Activated CD8-positive, alpha-beta T cell treated with anti-CD3 and anti-CD28 coated beads for 36 hours (primary cell): ENCODE measurements around the gene GFPT2. TPM values are rescaled to one million over a fixed set of nuclear protein-coding genes. Genes with fewer than 3 reads are reported as not detected.

Experiments used
- ATAC-seq: fragments of 200-7000 bp; cut with Tn5 transposase; one replicate; pipeline ENCODE4 v1.10.0; 2021; ENCODE audit warnings: mild to moderate bottlenecking, moderate library complexity
- CTCF ChIA-PET: fragments of 350-600 bp; sonication (Branson Sonifier 250); formaldehyde crosslinking; loops from one replicate; lab custom pipeline; 2021; ENCODE audit warnings: antibody characterized with exemption; lab: Charles Lee
- POLR2A ChIA-PET: fragments of 350-600 bp; sonication (Branson Sonifier 250); formaldehyde crosslinking; loops from one replicate; lab custom pipeline; 2021; ENCODE audit warnings: antibody characterized with exemption; lab: Charles Lee
- DNase-seq: peaks from one replicate; pipeline ENCODE4 v3.0.0-alpha.2; 2020
- H3K27ac Mint-ChIP-seq: one replicate; pipeline ENCODE4 v1.8.0; 2021; ENCODE audit warnings: mild to moderate bottlenecking, mixed read lengths
- H3K27me3 Mint-ChIP-seq: one replicate; pipeline ENCODE4 v1.8.0; 2021; ENCODE audit warnings: mixed read lengths
- H3K36me3 Mint-ChIP-seq: one replicate; pipeline ENCODE4 v1.8.0; 2021; ENCODE audit warnings: low read depth, mixed read lengths
- H3K4me1 Mint-ChIP-seq: one replicate; pipeline ENCODE4 v1.8.0; 2021; ENCODE audit warnings: low read depth, mixed read lengths
- H3K4me3 Mint-ChIP-seq: one replicate; pipeline ENCODE4 v1.8.0; 2021; ENCODE audit warnings: mild to moderate bottlenecking, moderate library complexity, mixed read lengths
- H3K9me3 Mint-ChIP-seq: one replicate; pipeline ENCODE4 v1.8.0; 2021; ENCODE audit warnings: mixed read lengths
- intact Hi-C: fragments of 100-400 bp; cut with micrococcal nuclease; formaldehyde crosslinking; loops from one replicate; pipeline ENCODE4 v1.10.0; 2022
- total RNA-seq, 2 experiments: library from RNA; stranded (reverse); gene quantifications; one replicate each; pipeline ENCODE4 v1.2.3, GENCODE V29; 2021
- TF ChIP-seq, protein P1 (sequence below): fragments of 200-600 bp; IDR thresholded peaks from one replicate; pipeline ENCODE4 v1.8.0; 2022; ENCODE audit warnings: antibody characterized with exemption, mild to moderate bottlenecking

Gene GFPT2
- total RNA-seq, 2 experiments from 2014 or later = not detected

- no peak overlapping the region for H3K4me3 Mint-ChIP-seq
- no peak overlapping the region for H3K27ac Mint-ChIP-seq
- ATAC-seq (no peak), DNase-seq (no peak)
- intact Hi-C loops = no loop called here
- no peaks in the 10 kb centered on the region for H3K27me3 Mint-ChIP-seq
- H3K9me3 Mint-ChIP-seq = no peaks in the 10 kb centered on the region
- H3K4me1 Mint-ChIP-seq = no peaks in the 10 kb centered on the region
- ChIA-PET POLR2A (no interaction called here), CTCF (no interaction called here)
- TF ChIP-seq, protein P1, sequence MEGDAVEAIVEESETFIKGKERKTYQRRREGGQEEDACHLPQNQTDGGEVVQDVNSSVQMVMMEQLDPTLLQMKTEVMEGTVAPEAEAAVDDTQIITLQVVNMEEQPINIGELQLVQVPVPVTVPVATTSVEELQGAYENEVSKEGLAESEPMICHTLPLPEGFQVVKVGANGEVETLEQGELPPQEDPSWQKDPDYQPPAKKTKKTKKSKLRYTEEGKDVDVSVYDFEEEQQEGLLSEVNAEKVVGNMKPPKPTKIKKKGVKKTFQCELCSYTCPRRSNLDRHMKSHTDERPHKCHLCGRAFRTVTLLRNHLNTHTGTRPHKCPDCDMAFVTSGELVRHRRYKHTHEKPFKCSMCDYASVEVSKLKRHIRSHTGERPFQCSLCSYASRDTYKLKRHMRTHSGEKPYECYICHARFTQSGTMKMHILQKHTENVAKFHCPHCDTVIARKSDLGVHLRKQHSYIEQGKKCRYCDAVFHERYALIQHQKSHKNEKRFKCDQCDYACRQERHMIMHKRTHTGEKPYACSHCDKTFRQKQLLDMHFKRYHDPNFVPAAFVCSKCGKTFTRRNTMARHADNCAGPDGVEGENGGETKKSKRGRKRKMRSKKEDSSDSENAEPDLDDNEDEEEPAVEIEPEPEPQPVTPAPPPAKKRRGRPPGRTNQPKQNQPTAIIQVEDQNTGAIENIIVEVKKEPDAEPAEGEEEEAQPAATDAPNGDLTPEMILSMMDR = no peak
- no peaks in the 10 kb centered on the region for H3K36me3 Mint-ChIP-seq
Observed at GRCh38 chr5:180373870-180374269, 20.7 kb upstream of the GFPT2 start.

DNA sequence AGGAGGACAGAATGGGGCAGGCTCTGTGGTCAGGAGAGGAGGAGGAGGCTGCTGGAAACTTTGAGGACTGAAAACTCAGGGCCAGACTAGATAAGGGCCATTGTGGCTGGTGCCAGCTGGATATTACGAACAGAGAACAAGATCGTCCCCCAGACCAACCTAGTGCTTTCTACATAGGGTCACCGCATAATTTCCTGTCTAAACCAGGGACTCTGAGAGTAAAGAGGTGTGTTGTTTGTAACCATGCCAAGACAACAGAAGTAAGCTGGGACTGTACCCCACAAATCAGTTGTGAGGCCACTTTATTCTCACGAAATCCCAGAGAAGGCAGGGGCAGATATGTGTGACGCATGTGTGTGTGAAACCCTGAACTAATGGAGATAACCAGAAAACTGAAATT, 20.3 kb upstream of the GFPT2 start:
- CTCF ChIA-PET = no interaction called here
- POLR2A ChIA-PET = no interaction called here
- TF ChIP-seq, protein P1 = no peak
- ATAC-seq (no peak), DNase-seq (no peak)
- Mint-ChIP-seq H3K4me1 (no peaks in the 10 kb centered on the region), H3K27me3 (no peaks in the 10 kb centered on the region), H3K27ac (no peak overlapping the region), H3K36me3 (no peaks in the 10 kb centered on the region), H3K9me3 (no peaks in the 10 kb centered on the region), H3K4me3 (no peak overlapping the region)
- intact Hi-C loops = no loop called here

DNA sequence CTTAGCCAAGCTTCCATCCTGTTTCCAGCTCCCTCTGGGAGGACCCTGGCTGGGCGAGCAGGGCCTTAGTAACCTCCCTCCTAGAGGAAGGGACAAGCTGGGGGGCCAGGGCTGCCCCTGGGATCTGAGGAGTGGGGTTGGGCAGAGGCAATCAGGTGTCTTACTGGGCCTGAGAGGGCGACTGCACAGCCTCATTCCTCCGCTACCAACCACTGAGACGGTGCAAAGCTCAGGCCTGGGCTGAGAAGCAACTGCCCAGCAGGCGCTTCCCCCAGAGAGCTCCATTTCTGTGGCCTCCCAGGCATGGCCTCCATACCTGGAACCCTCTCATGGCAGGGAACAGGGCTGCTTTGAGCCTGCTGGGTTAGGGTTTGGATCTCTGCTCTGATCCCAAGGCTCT, 18.8 kb upstream of the GFPT2 start:
- H3K9me3 Mint-ChIP-seq = no peaks in the 10 kb centered on the region
- ChIA-PET CTCF (interaction anchor here (1.6 kb wide), 1 partner anchor 43 kb away, joined by 8 read pairs; no protein-coding TSS in a partner anchor), POLR2A (no interaction called here)
- no peak overlapping the region for H3K4me3 Mint-ChIP-seq
- ATAC-seq (no peak), DNase-seq (no peak)
- H3K4me1 Mint-ChIP-seq = peaks cover 3% of the 10 kb centered on the region
- TF ChIP-seq, protein P1 = no peak
- intact Hi-C loops = no loop called here
- H3K27ac Mint-ChIP-seq = no peak overlapping the region
- no peaks in the 10 kb centered on the region for H3K27me3 Mint-ChIP-seq
- H3K36me3 Mint-ChIP-seq = no peaks in the 10 kb centered on the region

DNA sequence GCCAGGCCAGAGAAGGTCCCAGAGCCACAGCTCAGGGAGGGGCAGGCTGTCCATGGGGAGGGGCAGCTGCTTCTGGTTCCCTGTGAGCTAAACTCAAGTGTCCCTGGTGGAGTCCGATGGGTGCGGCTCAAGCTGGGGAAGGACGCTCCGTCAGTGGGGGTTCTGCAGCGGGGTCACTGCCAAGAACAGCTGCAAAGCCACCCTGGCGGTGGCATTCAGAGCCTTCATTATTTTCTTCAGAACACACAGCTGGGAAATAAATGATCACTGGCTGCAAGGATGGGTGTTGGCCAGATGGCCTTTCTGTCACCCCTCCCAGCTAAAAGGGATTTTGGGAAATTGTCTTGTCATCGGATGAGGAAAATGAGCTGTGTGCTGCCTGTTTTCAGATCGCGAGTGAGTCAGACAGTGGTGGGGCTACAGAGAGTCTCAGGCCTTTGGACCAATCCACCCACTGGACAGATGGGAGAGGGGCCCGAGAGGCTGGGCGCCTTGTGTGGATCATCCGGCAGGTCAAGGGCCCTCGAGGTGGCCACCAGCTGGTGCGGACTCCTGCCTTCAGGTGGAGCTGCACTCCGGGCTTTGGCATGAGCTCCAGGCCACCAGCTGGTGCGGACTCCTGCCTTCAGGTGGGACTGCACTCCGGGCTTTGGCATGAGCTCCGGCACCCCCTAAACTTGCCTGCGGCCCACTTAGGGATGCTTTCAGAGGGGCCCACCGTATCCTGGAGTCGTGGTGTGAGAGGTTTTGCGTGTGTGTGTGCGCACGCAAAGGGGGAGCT, 17.9 kb upstream of the GFPT2 start:
- Mint-ChIP-seq H3K4me3 (no peak overlapping the region), H3K27me3 (no peaks in the 10 kb centered on the region), H3K4me1 (peaks cover 4% of the 10 kb centered on the region), H3K36me3 (no peaks in the 10 kb centered on the region), H3K9me3 (no peaks in the 10 kb centered on the region), H3K27ac (no peak overlapping the region)
- intact Hi-C loops = no loop called here
- ChIA-PET POLR2A (no interaction called here), CTCF (interaction anchor here (1.2 to 1.6 kb wide), 2 partner anchors 42 to 78 kb away, joined by 4 to 8 read pairs; no protein-coding TSS in a partner anchor)
- no peak for ATAC-seq
- DNase-seq = no peak
- TF ChIP-seq, protein P1 = no peak

DNA sequence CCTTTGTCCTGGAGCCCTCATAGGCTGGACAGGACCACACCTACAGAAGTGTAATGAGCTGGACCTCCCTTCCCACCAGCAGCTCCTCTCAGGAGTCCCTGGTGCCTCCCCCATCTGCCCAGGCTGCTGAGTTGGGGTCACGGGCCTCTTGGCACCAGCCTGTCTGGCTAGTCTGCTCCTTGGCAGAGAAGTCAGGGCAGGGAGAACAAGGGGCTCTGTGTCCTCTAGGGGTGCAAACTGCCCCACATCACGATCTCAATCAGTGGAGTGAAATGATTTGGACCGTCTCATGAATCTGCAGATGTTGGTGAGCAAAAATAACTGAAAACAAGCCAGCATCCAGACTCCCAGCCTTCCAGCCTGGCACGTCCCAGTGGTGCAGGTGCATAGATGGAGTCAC, 14.9 kb upstream of the GFPT2 start:
- ATAC-seq (no peak), DNase-seq (no peak)
- H3K36me3 Mint-ChIP-seq = no peaks in the 10 kb centered on the region
- H3K9me3 Mint-ChIP-seq = no peaks in the 10 kb centered on the region
- no peak overlapping the region for H3K27ac Mint-ChIP-seq
- CTCF ChIA-PET = no interaction called here
- intact Hi-C loops = no loop called here
- TF ChIP-seq, protein P1 = no peak
- H3K4me1 Mint-ChIP-seq = peaks cover 4% of the 10 kb centered on the region
- H3K27me3 Mint-ChIP-seq = no peaks in the 10 kb centered on the region
- H3K4me3 Mint-ChIP-seq = no peak overlapping the region
- POLR2A ChIA-PET = interaction anchor here (0.8 kb wide), 1 partner anchor 37 kb away, joined by 3 read pairs; no protein-coding TSS in a partner anchor
